DMS 273 treated with DMSO at 0.1 percent for 48 hours (cell line): Measurements from ENCODE around the gene HECTD3.
"Not testable (repeated sequence)": the region's sequence is repeated elsewhere in the genome, so short reads cannot be mapped to it uniquely, and the experiment has no call there.

Source experiments
- DNase-seq: peaks from one replicate; lab custom pipeline; 2025; lab: John Stamatoyannopoulos, UW

Gene HECTD3

DNA sequence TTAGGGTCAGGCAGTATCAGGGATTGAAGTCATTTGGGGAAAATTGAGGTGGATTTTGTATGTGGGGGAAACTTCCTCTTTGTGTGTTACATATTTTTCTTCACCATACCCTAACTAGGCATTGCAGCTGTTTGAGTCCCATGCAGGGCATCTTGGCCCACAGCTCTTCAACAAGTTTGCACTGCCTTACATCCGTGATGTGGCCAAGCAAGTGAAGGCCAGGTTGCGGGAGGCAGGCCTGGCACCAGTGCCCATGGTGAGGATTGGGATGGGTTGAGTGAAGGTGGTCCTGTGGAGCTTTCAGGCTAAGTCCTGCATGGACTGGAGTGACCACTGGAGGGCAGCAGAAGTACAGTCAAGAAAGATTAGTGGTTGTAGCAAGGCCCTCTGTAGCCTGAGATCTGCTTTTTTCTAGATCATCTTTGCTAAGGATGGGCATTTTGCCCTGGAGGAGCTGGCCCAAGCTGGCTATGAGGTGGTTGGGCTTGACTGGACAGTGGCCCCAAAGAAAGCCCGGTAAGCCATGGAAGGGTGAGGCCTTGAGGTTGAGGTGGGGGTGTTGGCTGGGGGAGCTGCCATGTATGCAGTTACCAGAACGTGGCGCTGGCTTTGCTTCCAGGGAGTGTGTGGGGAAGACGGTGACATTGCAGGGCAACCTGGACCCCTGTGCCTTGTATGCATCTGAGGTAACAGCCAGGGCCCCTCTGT is 3.4 kb upstream of the HECTD3 start:
- peak; percentile 31 for DNase-seq

DNA sequence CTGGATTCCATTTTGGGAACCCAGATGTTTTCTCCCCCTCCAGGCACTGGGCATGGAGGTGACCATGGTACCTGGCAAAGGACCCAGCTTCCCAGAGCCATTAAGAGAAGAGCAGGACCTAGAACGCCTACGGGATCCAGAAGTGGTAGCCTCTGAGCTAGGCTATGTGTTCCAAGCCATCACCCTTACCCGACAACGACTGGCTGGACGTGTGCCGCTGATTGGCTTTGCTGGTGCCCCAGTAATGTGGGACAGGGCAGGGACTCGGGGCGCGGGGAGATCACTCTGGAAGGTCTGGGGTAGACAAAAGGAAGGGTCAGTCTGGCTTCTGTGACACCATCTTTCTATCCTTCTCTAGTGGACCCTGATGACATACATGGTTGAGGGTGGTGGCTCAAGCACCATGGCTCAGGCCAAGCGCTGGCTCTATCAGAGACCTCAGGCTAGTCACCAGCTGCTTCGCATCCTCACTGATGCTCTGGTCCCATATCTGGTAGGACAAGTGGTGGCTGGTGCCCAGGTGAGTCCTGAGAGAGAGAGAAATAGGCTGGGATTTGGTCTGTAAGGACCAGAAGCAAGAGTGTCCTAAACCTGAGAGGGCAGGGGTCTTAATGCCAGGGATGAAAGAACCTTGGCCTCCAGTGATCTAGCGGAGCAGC is 2.6 kb upstream of the HECTD3 start:
- no peak for DNase-seq

DNA sequence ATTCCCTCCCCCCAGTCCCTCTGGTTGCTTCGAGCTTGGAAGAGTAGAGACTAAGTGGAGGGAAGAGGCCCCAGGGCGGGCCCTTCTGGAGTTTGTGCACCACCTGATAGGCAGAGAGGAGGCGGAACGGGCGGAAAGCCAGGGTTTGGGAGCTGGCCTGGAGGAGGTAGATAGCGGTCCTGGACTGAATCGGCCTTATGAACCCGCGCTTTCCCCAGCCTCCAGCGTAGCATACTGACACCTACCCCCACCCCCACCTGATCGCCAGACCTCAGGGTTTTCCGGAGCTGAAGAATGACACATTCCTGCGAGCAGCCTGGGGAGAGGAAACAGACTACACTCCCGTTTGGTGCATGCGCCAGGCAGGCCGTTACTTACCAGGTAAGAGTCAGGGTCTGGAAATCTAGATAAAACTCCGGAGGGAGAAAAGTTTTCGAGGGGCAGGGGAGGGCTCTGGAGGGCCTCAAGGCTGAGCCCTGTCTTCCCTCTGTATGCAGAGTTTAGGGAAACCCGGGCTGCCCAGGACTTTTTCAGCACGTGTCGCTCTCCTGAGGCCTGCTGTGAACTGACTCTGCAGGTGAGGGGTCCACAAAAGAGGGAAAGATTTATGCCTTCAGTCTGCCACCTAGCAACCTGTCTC is 1.6 kb upstream of the HECTD3 start:
- DNase-seq = peak; percentile 65

DNA sequence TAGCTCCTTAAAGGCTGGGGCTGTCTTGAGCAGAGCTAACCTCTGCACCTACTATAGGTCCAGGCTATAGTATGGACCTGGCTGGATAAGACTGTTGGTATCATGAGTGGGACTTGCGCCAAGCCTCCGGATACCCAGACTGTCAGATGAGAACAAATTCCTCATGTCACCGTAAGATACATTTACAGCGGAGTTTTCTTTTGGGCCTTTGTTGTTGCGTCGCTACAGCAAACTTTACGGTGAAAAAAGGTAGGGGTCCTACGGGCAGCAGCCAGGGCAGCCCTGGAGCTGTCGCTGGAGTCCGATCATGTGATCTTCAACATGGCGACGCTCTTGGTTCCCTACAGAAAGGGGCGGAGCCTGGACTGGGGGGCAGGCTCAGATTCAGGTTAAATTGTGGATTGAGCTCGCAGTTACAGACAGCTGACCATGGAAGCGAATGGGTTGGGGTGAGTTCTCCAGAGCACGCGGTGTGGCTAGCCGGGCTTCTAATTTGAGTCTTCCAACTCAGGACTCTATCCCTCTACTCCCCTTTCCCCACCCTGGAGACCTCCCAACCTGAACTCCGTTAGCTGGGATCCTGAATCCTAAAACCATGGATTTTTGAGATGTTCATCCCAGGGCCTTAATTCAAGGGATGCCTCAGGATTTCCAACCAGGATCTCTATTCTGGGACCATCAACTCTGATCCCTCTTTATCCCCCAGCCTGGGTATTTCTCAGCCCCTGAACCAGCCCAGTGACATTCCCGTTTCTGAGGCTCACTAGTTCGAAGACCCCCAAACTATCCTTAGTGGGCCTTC is 914 bp upstream of the HECTD3 start, which contains the start of gene UROD:
Gene UROD (plus strand): TSS at position 418 of the 802 bp plus-strand sequence. CDS start 12 bp downstream, at position 430.
- peak; percentile 96 for DNase-seq

GRCh38 chr1:45009956-45010854 is 919 bp downstream of the HECTD3 start:
- no peak for DNase-seq

DNA sequence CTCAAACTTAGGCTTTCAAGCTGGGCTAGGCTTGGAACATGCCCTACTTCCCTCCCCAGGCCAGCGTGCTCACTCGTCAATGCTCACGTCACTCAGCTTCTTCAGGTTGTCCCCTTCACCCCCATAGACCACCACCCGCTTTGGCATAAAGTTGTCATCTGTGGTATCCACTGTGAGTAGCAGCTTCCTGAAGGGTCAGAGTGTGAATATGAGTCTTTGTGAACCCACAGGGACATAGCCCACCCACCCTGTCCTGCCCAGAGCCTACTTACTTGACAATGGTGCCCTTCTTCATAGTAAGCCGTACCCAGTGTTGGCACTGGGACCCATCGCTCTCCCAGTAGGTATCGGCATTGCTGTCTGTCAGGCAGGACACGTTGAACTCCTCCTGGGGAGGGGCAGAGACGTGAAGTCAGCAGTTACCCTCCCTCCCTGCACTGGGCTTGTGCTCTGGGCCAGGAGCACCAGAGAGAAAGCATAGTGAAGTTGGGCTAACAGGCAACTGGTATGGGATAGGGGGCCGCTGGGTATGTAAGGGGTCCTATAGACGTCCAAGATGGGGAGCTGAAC is 1.7 kb downstream of the HECTD3 start:
- no peak for DNase-seq

GRCh38 chr1:45008516-45008915 is 2.6 kb downstream of the HECTD3 start:
- DNase-seq = no peak

DNA sequence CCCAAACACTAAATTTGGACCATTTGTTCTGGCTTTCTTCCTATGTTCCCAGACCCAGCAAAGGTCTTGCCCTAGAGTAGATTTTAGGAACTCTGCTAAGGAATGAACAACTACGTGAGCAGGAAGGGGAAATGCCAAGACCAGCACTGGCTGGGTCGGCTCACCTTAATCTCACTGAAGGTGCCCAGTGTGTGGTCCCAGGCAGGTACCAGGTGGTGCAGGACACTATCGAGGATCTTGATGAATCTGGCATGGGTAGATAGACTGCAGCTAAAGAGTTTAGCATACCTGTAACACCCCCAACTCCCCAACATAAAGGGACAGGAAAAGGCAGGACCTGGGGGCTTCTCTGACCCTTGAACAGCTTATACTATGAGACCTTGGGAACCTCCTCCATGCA is 3.0 kb downstream of the HECTD3 start:
- DNase-seq = no peak

- no peak for DNase-seq
Measured at GRCh38 chr1:45007311-45007710, 3.8 kb downstream of the HECTD3 start.

DNA sequence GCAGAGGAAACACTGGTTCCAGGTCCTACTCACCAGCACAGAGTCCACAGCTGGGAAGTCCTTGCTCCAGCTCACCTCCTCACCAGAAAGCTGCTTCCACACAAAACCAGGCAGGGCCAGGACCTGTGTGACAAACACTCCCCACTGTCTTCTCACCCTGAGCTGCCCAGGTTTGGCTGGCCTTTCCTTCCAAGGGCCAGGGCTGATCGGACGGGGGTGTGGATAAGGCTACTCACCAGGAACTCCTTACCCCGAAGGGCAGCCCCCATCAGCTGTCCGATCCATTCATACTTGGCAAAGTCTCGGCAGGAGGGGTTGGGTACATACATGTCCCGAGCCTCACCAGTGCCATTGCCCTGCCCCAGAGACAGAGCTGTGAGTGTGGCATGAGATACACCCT is 5.4 kb downstream of the HECTD3 start:
- DNase-seq = no peak

- no peak for DNase-seq
Measured at GRCh38 chr1:45004281-45004920, 6.7 kb downstream of the HECTD3 start.

GRCh38 chr1:45003741-45004140 is 7.4 kb downstream of the HECTD3 start:
- no peak for DNase-seq

DNA sequence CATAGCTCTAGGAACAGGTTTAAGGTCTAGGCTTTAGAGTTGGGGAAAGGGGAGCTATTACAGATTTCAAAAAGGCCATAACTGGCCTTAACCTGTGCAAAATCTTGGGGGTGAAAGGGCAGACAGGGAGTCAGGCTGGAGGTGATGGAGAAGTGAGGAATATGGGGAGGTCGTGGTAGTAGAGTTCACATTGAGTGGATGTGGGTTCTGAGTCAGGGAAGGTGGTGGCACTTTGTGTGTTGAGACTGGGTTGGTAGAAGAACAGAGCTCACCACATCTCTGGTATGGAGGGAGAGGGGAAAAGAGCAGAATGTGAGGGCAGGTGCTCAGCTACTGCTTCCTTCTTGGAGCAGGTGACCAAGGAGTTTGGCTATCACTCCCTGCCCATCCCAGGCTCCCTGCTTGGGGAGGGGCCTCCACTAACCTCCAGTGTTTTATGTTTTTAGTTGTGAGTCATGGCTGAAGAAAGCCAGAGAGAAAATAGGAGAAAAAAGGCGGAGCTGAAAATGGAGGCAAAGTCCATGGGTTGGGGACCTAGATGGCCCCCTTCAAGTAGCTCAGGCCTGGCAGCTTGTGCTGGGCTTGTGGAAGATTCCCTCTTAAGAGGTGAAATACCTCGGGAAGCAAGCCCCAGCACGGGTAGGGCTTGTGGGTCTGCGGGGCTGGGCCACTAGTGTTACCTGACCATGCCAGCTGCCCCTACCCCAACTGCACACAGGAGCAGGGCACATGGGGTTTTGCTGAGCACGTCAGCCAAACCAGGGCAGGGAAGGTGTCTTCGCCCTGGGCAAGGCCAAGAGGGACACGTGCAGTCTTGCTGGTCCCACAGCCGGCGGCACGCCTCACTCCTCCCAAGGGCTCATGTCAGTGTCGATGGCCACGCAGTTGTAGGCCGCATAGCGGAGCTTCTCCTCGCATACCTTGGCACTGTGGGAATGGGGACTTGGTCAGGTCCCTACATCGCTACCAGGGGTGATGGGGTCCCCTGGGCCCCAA is 8.2 kb downstream of the HECTD3 start:
- DNase-seq = no peak

- DNase-seq = not testable (repeated sequence)
Measured at GRCh38 chr1:45001576-45001975, 9.5 kb downstream of the HECTD3 start.

- DNase-seq = no peak
Measured at GRCh38 chr1:45001011-45001481, 10.1 kb downstream of the HECTD3 start.

- DNase-seq = no peak
Measured at GRCh38 chr1:44999232-44999631, 11.9 kb downstream of the HECTD3 start.

GRCh38 chr1:44995467-44996238 is 15.5 kb downstream of the HECTD3 start:
- DNase-seq = no peak

- DNase-seq = no peak
Measured at GRCh38 chr1:44994309-44994898, 16.7 kb downstream of the HECTD3 start.
